Mesendoderm (in vitro differentiated cells): ENCODE data around the gene FAM114A2.

Source experiments
- DNase-seq: peaks from one replicate; pipeline ENCODE4 v3.0.0; 2013
- H2AK5ac ChIP-seq: 2 replicates; pipeline ENCODE4 v1.6.1; 2013; ENCODE audit warnings: low read length, inconsistent platforms
- H2BK120ac ChIP-seq: 2 replicates; pipeline ENCODE4 v1.6.1; 2013; ENCODE audit warnings: low read depth, mild to moderate bottlenecking, low read length, moderate library complexity, mixed read lengths
- H2BK15ac ChIP-seq: replicated peaks from 2 replicates; pipeline ENCODE4 v1.6.1; 2013; ENCODE audit warnings: low read depth, mild to moderate bottlenecking, moderate library complexity
- H2BK5ac ChIP-seq: 2 replicates; pipeline ENCODE4 v1.6.1; 2013; ENCODE audit warnings: low read length, inconsistent platforms
- H3K18ac ChIP-seq: 2 replicates; pipeline ENCODE4 v1.6.1; 2013; ENCODE audit warnings: mild to moderate bottlenecking, low read length, mixed read lengths
- H3K23ac ChIP-seq: one replicate; pipeline ENCODE4 v1.6.1; 2013; ENCODE audit warnings: low read length
- H3K27ac ChIP-seq: 2 replicates; pipeline ENCODE4 v1.5.1; 2013; ENCODE audit warnings: low read depth, mild to moderate bottlenecking, inconsistent platforms, low read length, moderate library complexity
- H3K27me3 ChIP-seq: 2 replicates; pipeline ENCODE4 v1.6.1; 2013; ENCODE audit warnings: low read length, control low read depth, mild to moderate bottlenecking, inconsistent platforms; ENCODE audit not compliant: insufficient read depth, poor library complexity
- H3K36me3 ChIP-seq: 2 replicates; pipeline ENCODE4 v1.6.1; 2013; ENCODE audit warnings: low read length, inconsistent platforms; ENCODE audit not compliant: control insufficient read depth, insufficient read depth
- H3K4ac ChIP-seq: one replicate; pipeline ENCODE4 v1.6.1; 2013; ENCODE audit warnings: low read depth, mild to moderate bottlenecking, low read length, moderate library complexity
- H3K4me1 ChIP-seq: 2 replicates; pipeline ENCODE4 v1.6.1; 2013; ENCODE audit warnings: low read depth, low read length, inconsistent platforms; ENCODE audit not compliant: control insufficient read depth
- H3K4me2 ChIP-seq: 2 replicates; pipeline ENCODE4 v1.6.1; 2013; ENCODE audit warnings: low read length
- H3K4me3 ChIP-seq: 2 replicates; pipeline ENCODE4 v1.5.1; 2013; ENCODE audit warnings: mild to moderate bottlenecking, low read length
- H3K56ac ChIP-seq: one replicate; pipeline ENCODE4 v1.6.1; 2013; ENCODE audit warnings: low read length
- H3K79me1 ChIP-seq: 2 replicates; pipeline ENCODE4 v1.6.1; 2013; ENCODE audit warnings: low read length, inconsistent platforms
- H3K79me2 ChIP-seq: 2 replicates; pipeline ENCODE4 v1.6.1; 2013; ENCODE audit warnings: mild to moderate bottlenecking, low read length; ENCODE audit not compliant: control insufficient read depth, insufficient read depth
- H3K9ac ChIP-seq: 2 replicates; pipeline ENCODE4 v1.6.1; 2013; ENCODE audit warnings: low read length, inconsistent platforms
- H4K5ac ChIP-seq: one replicate; pipeline ENCODE4 v1.6.1; 2013; ENCODE audit warnings: low read length
- H4K8ac ChIP-seq: one replicate; pipeline ENCODE4 v1.6.1; 2013; ENCODE audit warnings: low read depth, mild to moderate bottlenecking, control low read depth, low read length, moderate library complexity
- WGBS: extraction: QIAGEN DNeasy Blood & Tissue Kit; methylation state at CpG from one replicate; pipeline ENCODE4 v1.1.7; 2013; ENCODE audit warnings: low lambda C conversion rate, missing lambda C conversion rate; ENCODE audit not compliant: insufficient coverage; ENCODE audit errors: extremely low coverage; 5-methylcytosine and 5-hydroxymethylcytosine counted together

The FAM114A2 gene

DNA sequence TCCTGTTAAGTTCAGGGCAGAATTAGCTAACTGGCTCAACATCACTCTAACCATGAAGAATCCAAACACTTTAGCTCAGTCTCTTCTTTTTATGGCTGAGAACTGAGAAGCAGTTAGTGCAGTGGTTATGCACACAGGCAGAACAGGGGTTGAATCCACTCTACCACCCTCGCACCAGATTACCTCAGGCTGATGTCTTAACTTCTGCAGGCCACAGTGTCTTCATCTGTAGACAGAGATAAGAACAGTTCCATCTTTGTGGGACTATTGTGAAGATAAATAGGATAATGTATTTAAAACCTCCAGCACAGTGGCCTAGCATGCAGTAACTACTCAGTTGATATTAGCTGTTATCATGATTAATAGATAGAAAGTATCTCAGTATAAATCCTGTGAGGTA, 54.8 kb downstream of the FAM114A2 start:
- no peak overlapping the region for H2BK15ac ChIP-seq
- H2BK120ac ChIP-seq: no peak overlapping the region
- H3K79me2 ChIP-seq: no peaks in the 10 kb centered on the region
- no peak overlapping the region for H3K4me2 ChIP-seq
- H3K23ac ChIP-seq: no peak overlapping the region
- no CpG with 5 or more reads among the region's 1 CpG for WGBS
- DNase-seq: no peak
- H3K27me3 ChIP-seq: no peaks in the 10 kb centered on the region
- no peak overlapping the region for H2AK5ac ChIP-seq
- H3K18ac ChIP-seq: no peak overlapping the region
- no peak overlapping the region for H4K8ac ChIP-seq
- no peaks in the 10 kb centered on the region for H3K4me1 ChIP-seq
- no peak overlapping the region for H3K4ac ChIP-seq
- no peak overlapping the region for H3K56ac ChIP-seq
- H3K36me3 ChIP-seq: no peaks in the 10 kb centered on the region
- H3K27ac ChIP-seq: no peak overlapping the region
- H2BK5ac ChIP-seq: no peak overlapping the region
- H4K5ac ChIP-seq: no peak overlapping the region
- H3K9ac ChIP-seq: no peak overlapping the region
- H3K4me3 ChIP-seq: no peak overlapping the region
- H3K79me1 ChIP-seq: no peaks in the 10 kb centered on the region

DNA sequence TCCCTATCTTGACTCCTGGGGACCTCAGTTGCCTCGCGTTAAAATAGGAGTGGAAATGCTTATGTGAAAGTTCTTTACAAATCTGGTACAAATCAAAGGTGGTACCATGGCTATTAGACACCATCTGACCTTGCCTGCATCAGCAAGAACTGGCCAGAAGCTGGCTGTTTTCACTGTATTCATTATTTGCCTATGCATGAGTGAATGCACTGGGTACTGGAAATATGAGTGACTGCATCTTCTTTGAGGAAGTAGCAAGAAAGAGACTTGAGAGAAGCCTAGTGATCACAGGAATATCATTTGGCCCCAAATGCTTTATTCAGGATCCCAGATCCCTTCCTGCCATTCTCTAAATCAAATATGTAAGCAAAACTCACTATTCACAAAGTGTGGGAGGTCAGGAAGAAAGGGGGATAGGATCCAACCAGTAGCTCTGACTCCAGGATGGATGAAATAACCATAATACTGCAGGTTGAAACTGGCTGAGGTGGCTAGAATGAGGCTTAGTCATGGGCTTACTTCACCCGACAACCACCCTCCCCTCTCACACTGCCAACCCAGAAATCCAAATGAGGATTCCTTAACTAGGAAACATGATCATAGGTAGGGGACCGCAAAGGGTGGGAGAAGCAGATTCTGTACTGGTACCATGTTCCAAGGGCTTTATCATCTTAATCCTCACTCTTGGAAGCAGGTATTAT, 56.7 kb downstream of the FAM114A2 start:
- Histone ChIP-seq H3K36me3 (no peaks in the 10 kb centered on the region), H2AK5ac (no peak overlapping the region), H3K27me3 (no peaks in the 10 kb centered on the region), H2BK120ac (no peak overlapping the region), H3K27ac (no peak overlapping the region), H4K8ac (no peak overlapping the region), H4K5ac (no peak overlapping the region), H2BK5ac (no peak overlapping the region), H3K18ac (no peak overlapping the region), H3K4me3 (no peak overlapping the region), H3K9ac (no peak overlapping the region), H3K56ac (no peak overlapping the region), H3K4me1 (no peaks in the 10 kb centered on the region), H3K23ac (no peak overlapping the region), H3K4me2 (no peak overlapping the region), H2BK15ac (no peak overlapping the region), H3K79me1 (no peaks in the 10 kb centered on the region), H3K79me2 (no peaks in the 10 kb centered on the region), H3K4ac (no peak overlapping the region)
- no CpG with 5 or more reads among the region's 4 CpGs for WGBS
- no peak for DNase-seq

DNA sequence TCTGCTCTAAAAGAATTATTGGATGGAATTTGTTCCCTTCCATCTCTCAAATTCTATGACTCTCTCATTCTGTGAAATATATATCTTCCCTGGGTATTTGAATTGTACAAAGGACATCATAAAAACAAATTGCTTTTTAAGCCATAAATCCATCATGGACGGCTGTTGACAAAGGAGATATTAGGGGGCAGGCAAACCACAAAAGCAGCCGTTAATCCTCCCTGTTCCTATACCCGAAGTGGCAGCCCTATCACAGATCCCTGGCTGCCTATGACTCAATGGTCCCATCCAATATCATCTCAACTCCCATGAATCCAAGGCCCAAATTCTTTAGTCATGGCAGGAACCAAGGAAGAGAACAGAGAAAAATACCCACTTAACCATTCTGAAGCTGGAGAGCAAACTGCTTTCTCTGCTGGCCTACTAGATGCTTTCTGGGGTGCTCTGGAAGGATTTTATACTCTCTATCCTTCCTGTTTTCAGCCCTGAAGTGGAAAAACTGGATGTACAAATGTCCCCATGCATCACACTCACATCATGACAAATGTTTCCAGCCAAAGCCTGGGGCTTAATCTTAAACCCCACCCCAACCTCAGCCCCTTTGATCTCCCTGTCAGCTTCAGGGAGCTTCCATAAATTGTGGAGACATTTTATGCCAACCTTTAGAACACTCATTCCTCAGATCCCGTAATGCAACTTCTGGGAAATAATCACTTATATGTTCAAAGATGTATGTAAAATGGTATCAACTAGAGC, 59.5 kb downstream of the FAM114A2 start:
- DNase-seq: no peak
- H4K5ac ChIP-seq: no peak overlapping the region
- H2BK5ac ChIP-seq: no peak overlapping the region
- H2BK120ac ChIP-seq: no peak overlapping the region
- H3K56ac ChIP-seq: no peak overlapping the region
- no peaks in the 10 kb centered on the region for H3K4me1 ChIP-seq
- H2BK15ac ChIP-seq: no peak overlapping the region
- H3K36me3 ChIP-seq: no peaks in the 10 kb centered on the region
- WGBS: no CpG with 5 or more reads among the region's 4 CpGs
- no peak overlapping the region for H3K27ac ChIP-seq
- H3K23ac ChIP-seq: no peak overlapping the region
- no peak overlapping the region for H2AK5ac ChIP-seq
- H3K79me1 ChIP-seq: no peaks in the 10 kb centered on the region
- no peaks in the 10 kb centered on the region for H3K27me3 ChIP-seq
- H4K8ac ChIP-seq: no peak overlapping the region
- H3K9ac ChIP-seq: no peak overlapping the region
- H3K4me3 ChIP-seq: no peak overlapping the region
- H3K18ac ChIP-seq: no peak overlapping the region
- H3K4me2 ChIP-seq: no peak overlapping the region
- no peaks in the 10 kb centered on the region for H3K79me2 ChIP-seq
- no peak overlapping the region for H3K4ac ChIP-seq

DNA sequence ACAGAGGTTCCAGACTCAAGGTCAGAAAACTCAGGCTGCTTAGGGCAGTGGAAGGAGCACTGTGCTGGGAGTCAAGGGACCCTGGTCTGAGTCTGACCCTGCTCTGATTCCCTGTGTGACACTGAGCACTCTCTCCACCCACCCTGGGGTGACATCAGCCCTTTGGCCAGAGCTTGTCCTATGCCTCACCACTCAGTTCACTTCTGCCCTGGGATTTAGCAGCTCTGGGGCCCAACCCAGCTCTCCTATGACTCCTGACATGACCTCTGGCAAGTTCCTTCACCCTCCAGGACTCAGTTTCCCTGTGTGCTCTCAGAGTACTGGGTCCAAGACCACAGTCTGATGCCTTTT, 63.9 kb downstream of the FAM114A2 start:
- Histone ChIP-seq H3K4me3 (no peak overlapping the region), H2BK5ac (peak overlapping the region; percentile 30)

GRCh38 chr5:153974131-153974812, 64.4 kb downstream of the FAM114A2 start:
- Histone ChIP-seq H2AK5ac (peak overlapping the region; percentile 6), H3K79me2 (no peaks in the 10 kb centered on the region), H3K4me3 (no peak overlapping the region), H3K79me1 (no peaks in the 10 kb centered on the region), H2BK120ac (no peak overlapping the region), H3K4me2 (no peak overlapping the region), H3K36me3 (no peaks in the 10 kb centered on the region), H2BK5ac (no peak overlapping the region), H3K4me1 (peaks cover 5% of the 10 kb centered on the region), H3K56ac (no peak overlapping the region), H4K5ac (no peak overlapping the region), H4K8ac (no peak overlapping the region), H3K23ac (no peak overlapping the region), H3K9ac (no peak overlapping the region), H3K18ac (no peak overlapping the region), H3K27me3 (no peaks in the 10 kb centered on the region), H2BK15ac (no peak overlapping the region), H3K4ac (no peak overlapping the region), H3K27ac (no peak overlapping the region)
- peak; percentile 57 for DNase-seq
- WGBS: no CpG with 5 or more reads among the region's 7 CpGs

More for the DNA sequence above, 63.9 kb downstream of the FAM114A2 start:
- Histone ChIP-seq H3K9ac (peak overlapping the region; percentile 12), H3K56ac (no peak overlapping the region), H3K27ac (no peak overlapping the region), H3K36me3 (no peaks in the 10 kb centered on the region), H3K23ac (no peak overlapping the region), H3K79me1 (no peaks in the 10 kb centered on the region), H4K5ac (no peak overlapping the region), H3K79me2 (no peaks in the 10 kb centered on the region), H3K4me1 (peaks cover 4% of the 10 kb centered on the region), H3K18ac (no peak overlapping the region), H2BK15ac (no peak overlapping the region), H2BK120ac (no peak overlapping the region), H2AK5ac (no peak overlapping the region), H3K4ac (no peak overlapping the region), H4K8ac (no peak overlapping the region), H3K4me2 (no peak overlapping the region), H3K27me3 (no peaks in the 10 kb centered on the region)
- no peak for DNase-seq
